Measurements from ENCODE around the gene CD8A.

DNA sequence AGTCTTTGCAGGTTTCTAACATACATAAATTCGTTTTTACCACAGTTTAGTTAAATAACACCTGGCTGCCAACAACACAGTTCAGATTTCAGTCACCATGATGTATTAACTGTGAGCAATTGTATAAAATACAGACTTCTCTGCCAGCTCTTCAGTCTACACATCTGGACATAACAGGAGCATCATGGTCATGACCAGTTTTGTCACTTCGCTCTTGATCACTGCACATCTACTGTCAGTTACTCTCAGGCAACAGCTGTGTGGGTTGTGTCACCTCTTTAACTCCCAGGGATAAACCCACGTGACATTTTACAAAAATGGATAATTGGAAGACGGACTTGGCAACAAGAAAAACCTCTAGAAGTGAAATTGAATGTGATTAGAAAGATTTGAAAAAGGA lies 30.3 kb downstream of the CD8A start:
- TF ChIP-seq, protein P1, sequence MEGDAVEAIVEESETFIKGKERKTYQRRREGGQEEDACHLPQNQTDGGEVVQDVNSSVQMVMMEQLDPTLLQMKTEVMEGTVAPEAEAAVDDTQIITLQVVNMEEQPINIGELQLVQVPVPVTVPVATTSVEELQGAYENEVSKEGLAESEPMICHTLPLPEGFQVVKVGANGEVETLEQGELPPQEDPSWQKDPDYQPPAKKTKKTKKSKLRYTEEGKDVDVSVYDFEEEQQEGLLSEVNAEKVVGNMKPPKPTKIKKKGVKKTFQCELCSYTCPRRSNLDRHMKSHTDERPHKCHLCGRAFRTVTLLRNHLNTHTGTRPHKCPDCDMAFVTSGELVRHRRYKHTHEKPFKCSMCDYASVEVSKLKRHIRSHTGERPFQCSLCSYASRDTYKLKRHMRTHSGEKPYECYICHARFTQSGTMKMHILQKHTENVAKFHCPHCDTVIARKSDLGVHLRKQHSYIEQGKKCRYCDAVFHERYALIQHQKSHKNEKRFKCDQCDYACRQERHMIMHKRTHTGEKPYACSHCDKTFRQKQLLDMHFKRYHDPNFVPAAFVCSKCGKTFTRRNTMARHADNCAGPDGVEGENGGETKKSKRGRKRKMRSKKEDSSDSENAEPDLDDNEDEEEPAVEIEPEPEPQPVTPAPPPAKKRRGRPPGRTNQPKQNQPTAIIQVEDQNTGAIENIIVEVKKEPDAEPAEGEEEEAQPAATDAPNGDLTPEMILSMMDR (IDR thresholded peaks at IDR 0.05): no peak
- TF ChIP-seq EZH2phosphoT487 (IDR thresholded peaks at IDR 0.05) (no peak), EZH2 (IDR thresholded peaks at IDR 0.05) (no peak)
